Caco-2 (cell line): ENCODE measurements around the gene MS4A1. TPM values are rescaled to one million over a fixed set of nuclear protein-coding genes. Genes with fewer than 3 reads are reported as not detected.

Experiments
- BruUV-seq: library from RNA; stranded (reverse); fragments of 400-500 nt; replicated peaks from 2 replicates; lab custom pipeline; 2021; lab: Mats Ljungman, UMichigan
- CTCF ChIA-PET: fragments of 300-600 bp; sonication (Branson Sonifier 250); formaldehyde crosslinking; loops from one replicate; lab custom pipeline; 2022; ENCODE audit warnings: antibody characterized with exemption; lab: Charles Lee
- POLR2A ChIA-PET: fragments of 300-600 bp; sonication (Branson Sonifier 250); formaldehyde crosslinking; loops from one replicate; lab custom pipeline; 2022; ENCODE audit warnings: antibody characterized with exemption; lab: Charles Lee
- DNase-seq, 2 experiments: peaks; one replicate each; pipeline versions ENCODE4 v3.0.0 to v3.0.0-alpha.2; 2020 to 2022
- H3K27me3 ChIP-seq: replicated peaks from 2 replicates; pipeline ENCODE4 v1.6.0; 2011; ENCODE audit warnings: low read length; ENCODE audit not compliant: control insufficient read depth, insufficient read depth
- H3K36me3 ChIP-seq: 2 replicates; pipeline ENCODE4 v1.5.1; 2011; ENCODE audit warnings: low read length; ENCODE audit not compliant: control insufficient read depth, insufficient read depth
- H3K4me1 ChIP-seq: fragments of 250-450 bp; sonication (Bioruptor Pico); 2 replicates; pipeline ENCODE4 v1.5.1; 2020; ENCODE audit warnings: mild to moderate bottlenecking
- H3K4me3 ChIP-seq: 2 replicates; pipeline ENCODE4 v1.5.1; 2011; ENCODE audit warnings: low read depth, mild to moderate bottlenecking, control low read depth, low read length
- H3K9me3 ChIP-seq: fragments of 250-450 bp; sonication (Bioruptor Pico); 2 replicates; pipeline ENCODE4 v1.5.1; 2020; ENCODE audit warnings: mild to moderate bottlenecking, moderate library complexity
- H3K27ac Mint-ChIP-seq: one replicate; pipeline ENCODE4 v1.8.0; 2022; ENCODE audit warnings: mixed read lengths; ENCODE audit not compliant: unreplicated experiment
- H3K27me3 Mint-ChIP-seq: one replicate; pipeline ENCODE4 v1.8.0; 2022; ENCODE audit warnings: mixed read lengths; ENCODE audit not compliant: insufficient read depth, unreplicated experiment
- H3K36me3 Mint-ChIP-seq: one replicate; pipeline ENCODE4 v1.8.0; 2022; ENCODE audit warnings: mild to moderate bottlenecking, mixed read lengths; ENCODE audit not compliant: insufficient read depth, unreplicated experiment
- H3K4me1 Mint-ChIP-seq: one replicate; pipeline ENCODE4 v1.8.0; 2022; ENCODE audit warnings: low read depth, mixed read lengths; ENCODE audit not compliant: unreplicated experiment
- H3K4me3 Mint-ChIP-seq: one replicate; pipeline ENCODE4 v1.8.0; 2022; ENCODE audit warnings: mild to moderate bottlenecking, moderate library complexity, mixed read lengths; ENCODE audit not compliant: unreplicated experiment
- H3K9me3 Mint-ChIP-seq: one replicate; pipeline ENCODE4 v1.8.0; 2022; ENCODE audit warnings: mixed read lengths; ENCODE audit not compliant: unreplicated experiment
- intact Hi-C: fragments of 100-400 bp; cut with micrococcal nuclease; formaldehyde crosslinking; loops from one replicate; pipeline ENCODE4 v1.10.0; 2022; ENCODE audit not compliant: unreplicated experiment
- total RNA-seq: library from RNA; stranded (reverse); gene quantifications from 2 replicates; pipeline ENCODE4 v1.2.3, GENCODE V29; 2022
- TF ChIP-seq, protein P1 (sequence below), 2 experiments: fragments of 200-600 bp in 1 of 2; IDR thresholded peaks; 1 replicate in 1 of 2; 2 replicates in 1 of 2; pipeline versions ENCODE4 v1.5.1 to v1.8.0; 2011 to 2022; ENCODE audit warnings: antibody characterized with exemption in 1 of 2, control low read depth in 1 of 2, inconsistent platforms in 1 of 2, low read depth in 1 of 2, low read length in 1 of 2, mild to moderate bottlenecking in 1 of 2, moderate library complexity in 1 of 2; ENCODE audit not compliant: insufficient read depth in 1 of 2, severe bottlenecking in 1 of 2, unreplicated experiment in 1 of 2

The MS4A1 gene
- total RNA-seq, 1 experiment from 2014 or later = not detected

DNA sequence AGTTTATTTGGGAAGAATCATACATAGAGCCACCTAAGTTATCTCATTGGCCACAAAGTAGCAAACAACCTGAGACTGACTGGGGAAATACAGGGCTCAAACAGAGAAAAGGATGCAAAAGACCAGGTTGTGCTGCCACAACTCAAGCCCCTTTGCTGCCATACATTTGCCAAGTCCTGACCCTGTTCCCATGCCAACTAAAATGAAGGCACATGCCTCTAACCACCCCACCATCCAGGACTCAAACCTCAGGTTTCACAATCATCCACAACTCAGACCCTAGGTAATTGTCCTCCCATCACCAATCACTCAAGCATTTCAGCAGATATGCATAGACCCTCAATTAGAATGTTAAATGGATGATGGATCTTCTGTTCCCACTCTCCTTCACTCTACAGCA is 1.4 kb upstream of the MS4A1 start:
- BruUV-seq = no TSS peak
- Mint-ChIP-seq H3K27me3 (peaks cover 8% of the 10 kb centered on the region), H3K9me3 (no peaks in the 10 kb centered on the region), H3K4me1 (no peaks in the 10 kb centered on the region), H3K27ac (no peak overlapping the region), H3K36me3 (no peaks in the 10 kb centered on the region), H3K4me3 (no peak overlapping the region)
- intact Hi-C loops = no loop called here
- Histone ChIP-seq H3K27me3 (no peaks in the 10 kb centered on the region), H3K36me3 (no peaks in the 10 kb centered on the region), H3K9me3 (no peaks in the 10 kb centered on the region), H3K4me3 (no peak overlapping the region), H3K4me1 (no peaks in the 10 kb centered on the region)
- ChIA-PET CTCF (no interaction called here), POLR2A (no interaction called here)
- TF ChIP-seq, protein P1, sequence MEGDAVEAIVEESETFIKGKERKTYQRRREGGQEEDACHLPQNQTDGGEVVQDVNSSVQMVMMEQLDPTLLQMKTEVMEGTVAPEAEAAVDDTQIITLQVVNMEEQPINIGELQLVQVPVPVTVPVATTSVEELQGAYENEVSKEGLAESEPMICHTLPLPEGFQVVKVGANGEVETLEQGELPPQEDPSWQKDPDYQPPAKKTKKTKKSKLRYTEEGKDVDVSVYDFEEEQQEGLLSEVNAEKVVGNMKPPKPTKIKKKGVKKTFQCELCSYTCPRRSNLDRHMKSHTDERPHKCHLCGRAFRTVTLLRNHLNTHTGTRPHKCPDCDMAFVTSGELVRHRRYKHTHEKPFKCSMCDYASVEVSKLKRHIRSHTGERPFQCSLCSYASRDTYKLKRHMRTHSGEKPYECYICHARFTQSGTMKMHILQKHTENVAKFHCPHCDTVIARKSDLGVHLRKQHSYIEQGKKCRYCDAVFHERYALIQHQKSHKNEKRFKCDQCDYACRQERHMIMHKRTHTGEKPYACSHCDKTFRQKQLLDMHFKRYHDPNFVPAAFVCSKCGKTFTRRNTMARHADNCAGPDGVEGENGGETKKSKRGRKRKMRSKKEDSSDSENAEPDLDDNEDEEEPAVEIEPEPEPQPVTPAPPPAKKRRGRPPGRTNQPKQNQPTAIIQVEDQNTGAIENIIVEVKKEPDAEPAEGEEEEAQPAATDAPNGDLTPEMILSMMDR (IDR thresholded peaks at IDR 0.05; ENCODE audit: insufficient read depth in 1 of 2, low read depth in 1 of 2, low read length in 1 of 2, severe bottlenecking in 1 of 2, unreplicated experiment in 1 of 2) = no peak
- no peak for DNase-seq

DNA sequence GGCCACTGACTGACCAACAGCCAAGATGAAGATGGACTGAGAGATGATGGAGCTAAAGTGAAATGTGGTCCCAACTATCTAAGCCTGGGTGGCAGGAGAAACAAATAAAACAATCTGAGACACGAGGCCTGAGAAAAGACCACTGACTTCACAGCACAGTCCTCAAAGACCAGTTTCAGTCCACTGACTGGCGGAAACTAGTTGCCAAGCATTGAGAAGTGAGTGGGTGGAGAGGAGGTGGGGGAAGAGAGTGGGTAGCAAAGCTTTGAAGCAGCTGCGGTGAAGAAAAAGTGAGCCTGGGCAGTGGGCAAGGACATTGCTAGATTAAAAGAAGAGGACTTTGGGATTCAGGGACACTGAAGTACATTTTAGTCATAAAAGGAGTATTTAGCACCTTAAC is 1.9 kb downstream of the MS4A1 start:
- no peaks in the 10 kb centered on the region for H3K36me3 ChIP-seq
- no TSS peak for BruUV-seq
- DNase-seq = no peak
- H3K4me1 ChIP-seq = no peaks in the 10 kb centered on the region
- no peaks in the 10 kb centered on the region for H3K9me3 Mint-ChIP-seq
- H3K27me3 Mint-ChIP-seq = peaks cover 10% of the 10 kb centered on the region
- TF ChIP-seq, protein P1 (IDR thresholded peaks at IDR 0.05; ENCODE audit: insufficient read depth in 1 of 2, low read depth in 1 of 2, low read length in 1 of 2, severe bottlenecking in 1 of 2, unreplicated experiment in 1 of 2) = no peak
- H3K4me1 Mint-ChIP-seq = no peaks in the 10 kb centered on the region
- H3K36me3 Mint-ChIP-seq = no peaks in the 10 kb centered on the region
- H3K27ac Mint-ChIP-seq = no peak overlapping the region
- intact Hi-C loops = no loop called here
- no peak overlapping the region for H3K4me3 ChIP-seq
- CTCF ChIA-PET = no interaction called here
- H3K4me3 Mint-ChIP-seq = no peak overlapping the region
- POLR2A ChIA-PET = no interaction called here
- no peaks in the 10 kb centered on the region for H3K27me3 ChIP-seq
- no peaks in the 10 kb centered on the region for H3K9me3 ChIP-seq

DNA sequence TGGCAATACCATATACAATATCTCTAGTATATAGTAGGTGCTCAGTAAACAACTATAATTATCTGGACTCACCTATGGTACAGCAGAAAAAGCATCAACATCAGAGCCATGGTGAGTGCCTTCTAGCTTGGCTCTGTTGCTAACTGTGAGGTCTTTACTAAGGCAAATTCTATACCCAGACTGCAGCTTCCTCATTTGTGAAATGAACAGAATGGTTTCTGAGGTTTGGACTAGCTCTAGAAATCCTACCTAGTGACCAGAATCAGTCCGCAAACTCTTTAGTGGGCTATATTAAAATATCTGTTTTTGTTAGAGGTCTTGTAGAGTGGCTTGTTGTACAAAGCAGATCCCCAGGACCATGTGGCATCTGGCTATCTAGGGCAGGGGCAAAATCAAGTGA is 3.7 kb downstream of the MS4A1 start:
- Mint-ChIP-seq H3K27ac (no peak overlapping the region), H3K4me3 (no peak overlapping the region), H3K27me3 (peaks cover 10% of the 10 kb centered on the region), H3K9me3 (no peaks in the 10 kb centered on the region), H3K36me3 (no peaks in the 10 kb centered on the region), H3K4me1 (no peaks in the 10 kb centered on the region)
- TF ChIP-seq, protein P1 (IDR thresholded peaks at IDR 0.05; ENCODE audit: insufficient read depth in 1 of 2, low read depth in 1 of 2, low read length in 1 of 2, severe bottlenecking in 1 of 2, unreplicated experiment in 1 of 2) = no peak
- Histone ChIP-seq H3K4me1 (no peaks in the 10 kb centered on the region), H3K36me3 (no peaks in the 10 kb centered on the region), H3K27me3 (no peaks in the 10 kb centered on the region), H3K9me3 (no peaks in the 10 kb centered on the region), H3K4me3 (no peak overlapping the region)
- intact Hi-C loops = no loop called here
- CTCF ChIA-PET = interaction anchor here (1.5 kb wide), 1 partner anchor 96 kb away, joined by 3 read pairs; no protein-coding TSS in a partner anchor
- POLR2A ChIA-PET = interaction anchor here (0.5 kb wide), 1 partner anchor 708 kb away, joined by 3 read pairs; no protein-coding TSS in a partner anchor
- DNase-seq = no peak
- BruUV-seq = no TSS peak
